Endodermal cell (in vitro differentiated cells): ENCODE results near the gene KCNH8. TPM values are rescaled to one million over a fixed set of nuclear protein-coding genes. Genes with fewer than 3 reads are reported as not detected.

ENCODE experiments used
- DNase-seq: peaks from one replicate; pipeline ENCODE4 v3.0.0-alpha.2; 2017
- H3K27ac ChIP-seq: 2 replicates; pipeline ENCODE4 v1.5.1; 2013; ENCODE audit warnings: mild to moderate bottlenecking, low read depth, low read length, moderate library complexity
- H3K27me3 ChIP-seq: 2 replicates; pipeline ENCODE4 v1.6.1; 2013; ENCODE audit warnings: mild to moderate bottlenecking, low read length, moderate library complexity; ENCODE audit not compliant: insufficient read depth, control insufficient read depth, poor library complexity, severe bottlenecking
- H3K36me3 ChIP-seq: 2 replicates; pipeline ENCODE4 v1.7.0; 2013; ENCODE audit warnings: mild to moderate bottlenecking, low read length, moderate library complexity; ENCODE audit not compliant: control insufficient read depth, insufficient read depth
- H3K4me1 ChIP-seq: one replicate; pipeline ENCODE4 v1.7.0; 2013; ENCODE audit warnings: low read length; ENCODE audit not compliant: control insufficient read depth, insufficient read depth
- H3K4me3 ChIP-seq: 2 replicates; pipeline ENCODE4 v1.5.1; 2013; ENCODE audit warnings: mild to moderate bottlenecking, low read length, moderate library complexity
- H3K9ac ChIP-seq: 2 replicates; pipeline ENCODE4 v1.6.1; 2013; ENCODE audit warnings: mild to moderate bottlenecking, low read length, moderate library complexity; ENCODE audit not compliant: poor library complexity, severe bottlenecking; ENCODE audit errors: extremely low read depth
- H3K9me3 ChIP-seq: 2 replicates; pipeline ENCODE4 v1.6.1; 2013; ENCODE audit warnings: mild to moderate bottlenecking, low read length, moderate library complexity; ENCODE audit not compliant: control insufficient read depth
- H3K27ac Mint-ChIP-seq: 2 replicates; pipeline ENCODE4 v1.8.0; 2020; ENCODE audit warnings: mixed read lengths
- H3K27me3 Mint-ChIP-seq: 2 replicates; pipeline ENCODE4 v1.8.0; 2021; ENCODE audit warnings: mild to moderate bottlenecking, mixed read lengths; ENCODE audit not compliant: insufficient read depth
- H3K36me3 Mint-ChIP-seq: 2 replicates; pipeline ENCODE4 v1.8.0; 2020; ENCODE audit warnings: low read depth, mixed read lengths
- H3K4me1 Mint-ChIP-seq: 2 replicates; pipeline ENCODE4 v1.8.0; 2020; ENCODE audit warnings: mixed read lengths
- H3K4me3 Mint-ChIP-seq: 2 replicates; pipeline ENCODE4 v1.8.0; 2020; ENCODE audit warnings: mild to moderate bottlenecking, moderate library complexity, mixed read lengths
- H3K9me3 Mint-ChIP-seq: 2 replicates; pipeline ENCODE4 v1.8.0; 2020; ENCODE audit warnings: mild to moderate bottlenecking, mixed read lengths
- CTCF ChIP-seq: fragments of 200-600 bp; sonication (generic); conservative IDR thresholded peaks from 2 replicates; pipeline ENCODE4 v1.5.0; 2021; ENCODE audit warnings: antibody characterized with exemption, mild to moderate bottlenecking
- WGBS, 2 experiments: methylation state at CpG; one replicate each; pipeline versions ENCODE4 v1.1.5 to v1.1.7; 2013; ENCODE audit warnings: missing lambda C conversion rate in 2 of 2, mixed read lengths in 1 of 2; ENCODE audit not compliant: insufficient coverage in 1 of 2, insufficient read length in 1 of 2; 5-methylcytosine and 5-hydroxymethylcytosine counted together
- total RNA-seq, 2 donors: library from RNA; stranded (reverse); fragmentation: NEBNext Ultra II Directional in 1 of 2; extraction: Animal tissue kit (Norgen Biotek cat#: 25700) in 1 of 2; gene quantifications; 2 replicates in 1 of 2; 3 replicates in 1 of 2; pipeline ENCODE4 v1.2.1, GENCODE V29; 2021

Gene KCNH8
- total RNA-seq, 2 donors from 2014 or later: 12.0 to 15.0 TPM

DNA sequence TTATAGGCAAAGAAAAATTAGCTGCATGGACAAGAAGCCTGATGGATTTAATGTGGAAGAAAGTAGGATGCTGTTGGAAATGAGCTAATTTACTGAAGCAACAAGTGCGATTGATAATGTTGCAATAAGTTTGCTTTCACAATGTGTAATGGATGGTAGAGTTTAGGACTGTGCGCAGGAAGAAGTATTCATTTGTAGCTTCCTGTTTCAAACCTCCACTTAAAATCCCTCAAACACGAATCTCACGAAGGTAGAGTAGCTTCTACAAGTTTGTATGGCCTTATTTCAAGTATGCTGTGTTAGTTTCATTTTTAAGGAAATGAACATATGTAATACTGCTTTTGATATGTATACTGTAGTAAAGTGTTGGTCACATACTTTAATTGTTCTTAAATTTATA, 42.3 kb downstream of the KCNH8 start:
- H3K27me3 Mint-ChIP-seq: no peaks in the 10 kb centered on the region
- H3K4me3 Mint-ChIP-seq: no peak overlapping the region
- WGBS, 2 experiments: 95 to 100% methylated on average over 1 to 4 of the region's 4 CpGs

DNA sequence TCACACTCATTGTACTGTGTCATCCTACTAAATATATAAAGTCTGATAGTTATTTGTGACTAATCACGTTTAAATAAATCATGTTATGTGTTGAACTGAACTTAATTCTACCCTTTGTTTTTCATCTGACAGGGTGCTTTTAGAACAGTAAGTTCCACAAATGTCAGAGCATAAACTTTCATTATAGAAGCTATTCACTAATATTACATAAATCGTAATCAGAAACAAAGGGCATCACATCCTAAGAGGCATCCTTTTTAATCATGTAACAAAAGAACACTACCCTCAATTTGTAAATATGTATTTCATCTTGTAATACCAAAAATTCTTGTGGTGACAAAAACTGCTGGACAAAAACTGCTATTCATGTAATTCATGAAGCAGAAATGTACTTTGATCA, 50.8 kb downstream of the KCNH8 start:
- DNase-seq: no peak
- Mint-ChIP-seq H3K27me3 (no peaks in the 10 kb centered on the region), H3K4me3 (no peak overlapping the region), H3K4me1 (peaks cover 9% of the 10 kb centered on the region), H3K9me3 (no peaks in the 10 kb centered on the region), H3K36me3 (peaks cover 2% of the 10 kb centered on the region), H3K27ac (no peak overlapping the region)
- Histone ChIP-seq H3K4me3 (no peak overlapping the region), H3K27me3 (no peaks in the 10 kb centered on the region), H3K36me3 (no peaks in the 10 kb centered on the region), H3K4me1 (no peaks in the 10 kb centered on the region), H3K27ac (no peak overlapping the region), H3K9me3 (no peaks in the 10 kb centered on the region), H3K9ac (no peak overlapping the region)
- TF ChIP-seq CTCF: no peak
- 89% methylated on average over 2 of the region's 2 CpGs; no CpG with 5 or more reads in 1 of the 2 experiments for WGBS, 2 experiments

More for the DNA sequence above, 42.3 kb downstream of the KCNH8 start:
- Histone ChIP-seq H3K4me3 (no peak overlapping the region), H3K36me3 (no peaks in the 10 kb centered on the region), H3K27ac (no peak overlapping the region), H3K4me1 (peaks cover 16% of the 10 kb centered on the region), H3K9me3 (no peaks in the 10 kb centered on the region), H3K27me3 (no peaks in the 10 kb centered on the region), H3K9ac (no peak overlapping the region)
- TF ChIP-seq CTCF: no peak
- Mint-ChIP-seq H3K36me3 (no peaks in the 10 kb centered on the region), H3K9me3 (no peaks in the 10 kb centered on the region), H3K27ac (peak overlapping the region; percentile 19), H3K4me1 (peaks cover 25% of the 10 kb centered on the region)
- DNase-seq: no peak

DNA sequence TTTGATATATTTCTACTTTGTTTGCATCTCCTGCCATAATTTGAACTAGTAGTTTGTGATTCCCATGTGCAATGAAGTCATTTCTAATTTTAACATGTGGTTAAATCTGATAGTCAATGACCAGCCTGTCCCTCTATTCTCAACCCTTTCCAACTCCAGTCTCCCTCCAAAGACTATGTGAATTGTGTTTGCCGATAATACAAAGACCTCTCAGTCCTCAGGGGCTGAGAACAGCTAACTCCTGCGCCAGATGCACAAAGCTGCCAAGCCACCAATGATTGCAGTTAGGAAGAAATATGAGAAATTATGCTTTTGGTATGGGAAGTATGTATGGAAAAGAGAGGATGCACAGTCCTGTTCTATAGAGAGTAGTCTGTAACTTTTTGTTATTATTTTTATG, 54.0 kb downstream of the KCNH8 start:
- H3K36me3 ChIP-seq: no peaks in the 10 kb centered on the region
- 76 to 96% methylated on average over 2 of the region's 2 CpGs for WGBS, 2 experiments
- no peak for TF ChIP-seq CTCF
- DNase-seq: no peak
- H3K9me3 Mint-ChIP-seq: no peaks in the 10 kb centered on the region
- no peak overlapping the region for H3K4me3 Mint-ChIP-seq
- no peaks in the 10 kb centered on the region for H3K4me1 ChIP-seq
- H3K4me1 Mint-ChIP-seq: peaks cover 7% of the 10 kb centered on the region
- no peak overlapping the region for H3K27ac ChIP-seq
- no peak overlapping the region for H3K4me3 ChIP-seq
- no peak overlapping the region for H3K9ac ChIP-seq
- no peaks in the 10 kb centered on the region for H3K27me3 Mint-ChIP-seq
- no peak overlapping the region for H3K27ac Mint-ChIP-seq
- H3K36me3 Mint-ChIP-seq: no peaks in the 10 kb centered on the region
- no peaks in the 10 kb centered on the region for H3K27me3 ChIP-seq
- H3K9me3 ChIP-seq: no peaks in the 10 kb centered on the region
